CD14-positive monocyte (primary cell): Measurements from ENCODE around the gene ROGDI. TPM values are rescaled to one million over a fixed set of nuclear protein-coding genes. Genes with fewer than 3 reads are reported as not detected.
A peak's percentile ranks its signal among the peaks of the same experiment; 100 is the strongest.

Experiments
- DNase-seq, 3 donors: peaks; one replicate each; pipeline ENCODE4 v3.0.0-alpha.2; 2011 to 2022
- H2AFZ ChIP-seq: 2 replicates; pipeline ENCODE4 v1.6.0; 2012; ENCODE audit warnings: mild to moderate bottlenecking, low read depth, low read length, inconsistent platforms; ENCODE audit not compliant: insufficient read depth, poor library complexity, severe bottlenecking
- H3K27ac ChIP-seq, 2 donors: 1 replicate in 1 of 2; 2 replicates in 1 of 2; pipeline ENCODE4 v1.5.1; 2012 to 2013; ENCODE audit warnings: low read length in 2 of 2, control low read depth in 1 of 2, inconsistent platforms in 1 of 2, low read depth in 1 of 2, mild to moderate bottlenecking in 1 of 2
- H3K27me3 ChIP-seq, 2 donors: one replicate each; pipeline versions ENCODE4 v1.6.0 to v1.6.1; 2011 to 2013; ENCODE audit warnings: low read length in 2 of 2; ENCODE audit not compliant: control insufficient read depth in 2 of 2, insufficient read depth in 2 of 2
- H3K36me3 ChIP-seq, 2 donors: replicated peaks in 1 of 2; 1 replicate in 1 of 2; 2 replicates in 1 of 2; pipeline versions ENCODE4 v1.5.1 to v1.6.1; 2012 to 2013; ENCODE audit warnings: low read length in 2 of 2, control low read depth in 1 of 2, inconsistent platforms in 1 of 2, mild to moderate bottlenecking in 1 of 2; ENCODE audit not compliant: insufficient read depth in 2 of 2, control insufficient read depth in 1 of 2
- H3K4me1 ChIP-seq, 2 donors: 1 replicate in 1 of 2; 2 replicates in 1 of 2; pipeline versions ENCODE4 v1.5.1 to v1.6.1; 2012 to 2013; ENCODE audit warnings: low read length in 2 of 2, control low read depth in 1 of 2, inconsistent platforms in 1 of 2, mild to moderate bottlenecking in 1 of 2, moderate library complexity in 1 of 2; ENCODE audit not compliant: insufficient read depth in 2 of 2, control insufficient read depth in 1 of 2
- H3K4me2 ChIP-seq: replicated peaks from 2 replicates; pipeline ENCODE3; 2012; ENCODE audit warnings: low read length, moderate library complexity, mild to moderate bottlenecking; ENCODE audit not compliant: poor library complexity, severe bottlenecking; ENCODE audit errors: extremely low read depth
- H3K4me3 ChIP-seq, 3 experiments: fragments of 200-600 bp in 1 of 3; sonication (generic) in 1 of 3; replicated peaks in 1 of 3; 1 replicate in 2 of 3; 2 replicates in 1 of 3; pipeline ENCODE4 v1.5.1; 2011 to 2013; ENCODE audit warnings: low read length in 3 of 3, mild to moderate bottlenecking in 3 of 3, control low read depth in 2 of 3, low read depth in 2 of 3, inconsistent platforms in 1 of 3, moderate library complexity in 1 of 3
- H3K79me2 ChIP-seq: 2 replicates; pipeline ENCODE4 v1.6.0; 2012; ENCODE audit warnings: mild to moderate bottlenecking, control low read depth, inconsistent platforms, low read length, moderate library complexity; ENCODE audit not compliant: insufficient read depth
- H3K9ac ChIP-seq: 2 replicates; pipeline ENCODE4 v1.6.0; 2017; ENCODE audit warnings: low read length, mild to moderate bottlenecking; ENCODE audit not compliant: insufficient read depth, poor library complexity, severe bottlenecking
- H3K9me3 ChIP-seq, 2 donors: replicated peaks in 1 of 2; 1 replicate in 1 of 2; 2 replicates in 1 of 2; pipeline versions ENCODE4 v1.5.1 to v1.6.1; 2012 to 2013; ENCODE audit warnings: low read length in 2 of 2, control low read depth in 1 of 2; ENCODE audit not compliant: control insufficient read depth in 1 of 2, insufficient read depth in 1 of 2
- H4K20me1 ChIP-seq: 2 replicates; pipeline ENCODE4 v1.6.0; 2012; ENCODE audit warnings: mild to moderate bottlenecking, low read length, control low read depth, moderate library complexity; ENCODE audit not compliant: insufficient read depth
- H3K27ac Mint-ChIP-seq, 7 donors: one replicate each; pipeline ENCODE4 v1.8.0; 2020; ENCODE audit warnings: mild to moderate bottlenecking in 7 of 7, mixed read lengths in 7 of 7, moderate library complexity in 6 of 7, inconsistent platforms in 2 of 7
- H3K27me3 Mint-ChIP-seq, 3 donors: one replicate each; pipeline ENCODE4 v1.8.0; 2021 to 2022; ENCODE audit warnings: low read depth in 3 of 3, mild to moderate bottlenecking in 3 of 3, mixed read lengths in 3 of 3, moderate library complexity in 3 of 3, inconsistent platforms in 1 of 3
- H3K36me3 Mint-ChIP-seq, 2 donors: one replicate each; pipeline ENCODE4 v1.8.0; 2020; ENCODE audit warnings: mixed read lengths in 2 of 2, inconsistent platforms in 1 of 2, mild to moderate bottlenecking in 1 of 2
- H3K4me1 Mint-ChIP-seq: one replicate; pipeline ENCODE4 v1.8.0; 2020; ENCODE audit warnings: mild to moderate bottlenecking, mixed read lengths
- H3K4me3 Mint-ChIP-seq, 2 donors: one replicate each; pipeline ENCODE4 v1.8.0; 2020; ENCODE audit warnings: mild to moderate bottlenecking in 2 of 2, mixed read lengths in 2 of 2, moderate library complexity in 1 of 2
- H3K9me3 Mint-ChIP-seq, 7 donors: one replicate each; pipeline ENCODE4 v1.8.0; 2020 to 2022; ENCODE audit warnings: mixed read lengths in 7 of 7, mild to moderate bottlenecking in 6 of 7, moderate library complexity in 6 of 7, inconsistent platforms in 2 of 7
- CTCF ChIP-seq: fragments of 200-600 bp; IDR thresholded peaks from one replicate; pipeline ENCODE4 v1.8.0; 2022; ENCODE audit warnings: antibody characterized with exemption, mild to moderate bottlenecking
- WGBS: methylation state at CpG from one replicate; pipeline ENCODE4 v1.1.5; 2013; ENCODE audit warnings: missing lambda C conversion rate; ENCODE audit not compliant: insufficient coverage; 5-methylcytosine and 5-hydroxymethylcytosine counted together
- intact Hi-C, 2 donors: fragments of 100-400 bp; cut with micrococcal nuclease; formaldehyde crosslinking; loops; one replicate each; pipeline versions ENCODE4 v1.15.0 to v1.15.1; 2023
- polyA plus RNA-seq, 3 donors: library from polyadenylated mRNA; depleted of rRNA in 1 of 3; unstranded in 2 of 3; stranded (reverse) in 1 of 3; fragments of 300-500 nt in 2 of 3; fragments of >200 nt in 1 of 3; fragmentation: Illumina TruSeq in 2 of 3; gene quantifications; 1 replicate in 2 of 3; 2 replicates in 1 of 3; pipeline ENCODE4 v1.2.3, GENCODE V29; 2012 to 2021

Gene ROGDI
- polyA plus RNA-seq, 3 donors = 40.9 to 126 (median 54.4) TPM

GRCh38 chr16:4765511-4766474 lies 36.6 kb downstream of the ROGDI start:
- peaks cover 25 to 36% of the 10 kb centered on the region in 2 donors for H3K4me1 ChIP-seq
- no peaks in the 10 kb centered on the region for H4K20me1 ChIP-seq
- intact Hi-C loops = loop anchor here (2.0 to 5.0 kb wide), 2 partner anchors 31 to 37 kb away; partner anchors contain the start of genes ANKS3 (in 1 of the 2), DNAAF8 (in 1 of the 2) and ROGDI (in 1 of the 2)
- H3K36me3 ChIP-seq = peaks cover 21 to 31% of the 10 kb centered on the region in 2 donors
- H3K36me3 Mint-ChIP-seq = peaks cover 24 to 44% of the 10 kb centered on the region in 2 donors
- no peaks in the 10 kb centered on the region for H3K27me3 ChIP-seq
- H3K9ac ChIP-seq = peak overlapping the region; percentile 83
- no peaks in the 10 kb centered on the region for H3K9me3 Mint-ChIP-seq
- H3K27me3 Mint-ChIP-seq = peaks cover 0 to 3% (median 1%) of the 10 kb centered on the region in 3 donors
- peak overlapping the region in 6 of 7 donors; percentile 31 to 79 (median 65) for H3K27ac Mint-ChIP-seq
- H3K9me3 ChIP-seq = no peaks in the 10 kb centered on the region
- peak overlapping the region in 1 of 2 donors; percentile 76 for H3K27ac ChIP-seq
- 85% methylated on average over 18 of the region's 26 CpGs for WGBS
- DNase-seq = no peak
- H3K4me3 Mint-ChIP-seq = peak overlapping the region; percentile 74 to 82
- H3K79me2 ChIP-seq = peaks cover 16% of the 10 kb centered on the region
- H2AFZ ChIP-seq = peak overlapping the region; percentile 95
- TF ChIP-seq CTCF = no peak
- peak overlapping the region; percentile 87 for H3K4me2 ChIP-seq
- peaks cover 35% of the 10 kb centered on the region for H3K4me1 Mint-ChIP-seq
- peak overlapping the region in 2 of 3 experiments; percentile 73 to 93 for H3K4me3 ChIP-seq

GRCh38 chr16:4763791-4764190 lies 38.6 kb downstream of the ROGDI start:
- no peak overlapping the region for H3K4me2 ChIP-seq
- H3K79me2 ChIP-seq = peaks cover 16% of the 10 kb centered on the region
- no peaks in the 10 kb centered on the region for H3K9me3 ChIP-seq
- peaks cover 20 to 32% of the 10 kb centered on the region in 2 donors for H3K4me1 ChIP-seq
- H3K27ac ChIP-seq = no peak overlapping the region
- Mint-ChIP-seq H3K4me1 (peaks cover 30% of the 10 kb centered on the region), H3K27ac (peak overlapping the region in 1 of 7 donors; percentile 9), H3K36me3 (peaks cover 42 to 64% of the 10 kb centered on the region in 2 donors), H3K4me3 (no peak overlapping the region), H3K9me3 (no peaks in the 10 kb centered on the region), H3K27me3 (peaks cover 0 to 1% (median 1%) of the 10 kb centered on the region in 3 donors)
- no peak for TF ChIP-seq CTCF
- H3K4me3 ChIP-seq = no peak overlapping the region
- H2AFZ ChIP-seq = no peak overlapping the region
- intact Hi-C loops = no loop called here
- H4K20me1 ChIP-seq = no peaks in the 10 kb centered on the region
- 93% methylated on average over 5 of the region's 7 CpGs for WGBS
- H3K9ac ChIP-seq = no peak overlapping the region
- no peak for DNase-seq
- peaks cover 38 to 51% of the 10 kb centered on the region in 2 donors for H3K36me3 ChIP-seq
- H3K27me3 ChIP-seq = no peaks in the 10 kb centered on the region
